Adrenal gland (tissue), 5 donors: ENCODE measurements around the gene OLFML3.

Experiments used
- CTCF ChIP-seq, 6 experiments: fragments of 450-650 bp in 4 of 6; fragments of 200-600 bp in 2 of 6; sonication (generic) in 1 of 6; IDR thresholded peaks; 1 replicate in 5 of 6; 2 replicates in 1 of 6; pipeline versions ENCODE4 v1.5.1 to v1.8.0; 2016 to 2021; ENCODE audit warnings: antibody characterized with exemption in 6 of 6, mild to moderate bottlenecking in 2 of 6, moderate library complexity in 1 of 6
- POLR2A ChIP-seq, 2 donors: fragments of 450-650 bp; IDR thresholded peaks; one replicate each; pipeline ENCODE4 v1.6.1; 2017; ENCODE audit warnings: antibody characterized with exemption in 2 of 2, mild to moderate bottlenecking in 2 of 2, moderate library complexity in 1 of 2
- donor health status: DM: no; HTN: no; CAD: no.

- TF ChIP-seq CTCF (IDR thresholded peaks at IDR 0.05) (no peak), POLR2A (IDR thresholded peaks at IDR 0.05) (no peak)
Observed at GRCh38 chr1:113935176-113935575, 44.1 kb upstream of the OLFML3 start.
